IMR-90 (cell line): Measurements from ENCODE around the gene PLEKHG5. TPM values are rescaled to one million over a fixed set of nuclear protein-coding genes. Genes with fewer than 3 reads are reported as not detected.

ENCODE experiments used
- ATAC-seq: fragments of 200-7000 bp; cut with Tn5 transposase; 2 replicates; pipeline ENCODE4 v1.9.1; 2020; ENCODE audit warnings: low read depth, mild to moderate bottlenecking, moderate library complexity
- BruUV-seq: library from RNA; stranded (reverse); fragments of 400-500 nt; replicated peaks from 2 replicates; lab custom pipeline; 2021; lab: Mats Ljungman, UMichigan
- CTCF ChIA-PET: fragments of 300-600 bp; formaldehyde crosslinking; extraction: SDS; loops from one replicate; lab custom pipeline; 2021; ENCODE audit warnings: antibody characterized with exemption; lab: Yijun Ruan, JAX
- POLR2A ChIA-PET: fragments of 300-600 bp; sonication (Branson Sonifier 250); formaldehyde crosslinking; loops from one replicate; lab custom pipeline; 2022; ENCODE audit warnings: antibody characterized with exemption; ENCODE audit not compliant: unreplicated experiment; lab: Charles Lee
- DNase-seq: peaks from one replicate; pipeline ENCODE4 v3.0.0; 2013
- H2AFZ ChIP-seq: replicated peaks from 2 replicates; pipeline ENCODE3; 2013; ENCODE audit warnings: low read length, mild to moderate bottlenecking; ENCODE audit not compliant: poor library complexity
- H2AK5ac ChIP-seq: 2 replicates; pipeline ENCODE4 v1.6.1; 2013; ENCODE audit warnings: low read depth, low read length, inconsistent platforms
- H2AK9ac ChIP-seq: replicated peaks from 2 replicates; pipeline ENCODE3; 2013; ENCODE audit warnings: mild to moderate bottlenecking, low read depth, low read length, moderate library complexity; ENCODE audit not compliant: poor library complexity
- H2BK120ac ChIP-seq: 2 replicates; pipeline ENCODE4 v1.6.1; 2013; ENCODE audit warnings: low read depth, low read length, inconsistent platforms
- H2BK15ac ChIP-seq: 3 replicates; pipeline ENCODE4 v1.6.1; 2013; ENCODE audit warnings: low read depth, low read length, inconsistent platforms
- H2BK20ac ChIP-seq: 2 replicates; pipeline ENCODE4 v1.6.1; 2013; ENCODE audit warnings: low read depth, mild to moderate bottlenecking, inconsistent platforms, low read length, moderate library complexity
- H2BK5ac ChIP-seq: 2 replicates; pipeline ENCODE4 v1.6.1; 2013; ENCODE audit warnings: mild to moderate bottlenecking, low read depth, low read length, inconsistent platforms; ENCODE audit not compliant: poor library complexity, severe bottlenecking
- H3K14ac ChIP-seq: replicated peaks from 2 replicates; pipeline ENCODE4 v1.6.1; 2013; ENCODE audit warnings: low read depth, low read length, inconsistent platforms
- H3K18ac ChIP-seq: 2 replicates; pipeline ENCODE4 v1.6.1; 2013; ENCODE audit warnings: low read depth, low read length, control low read depth
- H3K23ac ChIP-seq: 2 replicates; pipeline ENCODE4 v1.6.1; 2013; ENCODE audit warnings: low read depth, low read length, inconsistent platforms
- H3K27ac ChIP-seq: 2 replicates; pipeline ENCODE4 v1.5.1; 2013; ENCODE audit warnings: mild to moderate bottlenecking, control low read depth, low read length; ENCODE audit not compliant: insufficient read depth
- H3K27me3 ChIP-seq: 2 replicates; pipeline ENCODE4 v1.6.1; 2013; ENCODE audit warnings: low read length; ENCODE audit not compliant: control insufficient read depth, insufficient read depth
- H3K36me3 ChIP-seq: 2 replicates; pipeline ENCODE4 v1.6.1; 2013; ENCODE audit warnings: low read length, mixed read lengths; ENCODE audit not compliant: control insufficient read depth, insufficient read depth
- H3K4ac ChIP-seq: 2 replicates; pipeline ENCODE4 v1.6.1; 2013; ENCODE audit warnings: low read depth, low read length, inconsistent platforms
- H3K4me1 ChIP-seq: 2 replicates; pipeline ENCODE4 v1.6.1; 2013; ENCODE audit warnings: low read length, mixed read lengths; ENCODE audit not compliant: control insufficient read depth, insufficient read depth
- H3K4me2 ChIP-seq: 2 replicates; pipeline ENCODE4 v1.6.1; 2013; ENCODE audit warnings: low read depth, mild to moderate bottlenecking, control low read depth, low read length, moderate library complexity
- H3K4me3 ChIP-seq: 2 replicates; pipeline ENCODE4 v1.5.1; 2013; ENCODE audit warnings: low read depth, mild to moderate bottlenecking, control low read depth, low read length, moderate library complexity; ENCODE audit not compliant: insufficient read depth
- H3K56ac ChIP-seq: 2 replicates; pipeline ENCODE4 v1.6.1; 2013; ENCODE audit warnings: low read length, inconsistent platforms; ENCODE audit not compliant: insufficient read depth; ENCODE audit errors: extremely low read depth
- H3K79me1 ChIP-seq, 2 experiments: 2 replicates each; pipeline ENCODE4 v1.6.1; 2013; ENCODE audit warnings: low read length in 2 of 2, inconsistent platforms in 1 of 2, low read depth in 1 of 2
- H3K9ac ChIP-seq: 2 replicates; pipeline ENCODE4 v1.6.1; 2013; ENCODE audit warnings: low read depth, low read length, control low read depth
- H3K9me1 ChIP-seq: 2 replicates; pipeline ENCODE4 v1.6.1; 2013; ENCODE audit warnings: low read length, inconsistent platforms; ENCODE audit not compliant: insufficient read depth
- H3K9me3 ChIP-seq: 2 replicates; pipeline ENCODE4 v1.6.1; 2013; ENCODE audit warnings: low read length; ENCODE audit not compliant: control insufficient read depth, insufficient read depth
- H4K20me1 ChIP-seq: 2 replicates; pipeline ENCODE4 v1.6.1; 2013; ENCODE audit warnings: low read length, inconsistent platforms; ENCODE audit not compliant: insufficient read depth
- H4K5ac ChIP-seq: 2 replicates; pipeline ENCODE4 v1.6.1; 2013; ENCODE audit warnings: mild to moderate bottlenecking, low read depth, low read length, control low read depth
- H4K8ac ChIP-seq, 2 experiments: 2 replicates each; pipeline ENCODE4 v1.6.1; 2013; ENCODE audit warnings: low read depth in 2 of 2, low read length in 2 of 2, control low read depth in 1 of 2, inconsistent platforms in 1 of 2
- H4K91ac ChIP-seq: 2 replicates; pipeline ENCODE4 v1.6.1; 2013; ENCODE audit warnings: low read depth, low read length, inconsistent platforms; ENCODE audit not compliant: insufficient read depth
- BHLHE40 ChIP-seq: fragments of 150-350 bp; IDR thresholded peaks from 2 replicates; pipeline ENCODE4 v1.6.1; 2016; ENCODE audit warnings: mild to moderate bottlenecking, low read depth, low read length
- CEBPB ChIP-seq: IDR thresholded peaks from 2 replicates; pipeline ENCODE4 v1.6.1; 2012; ENCODE audit warnings: low read depth, low read length, improper control_type of control experiment
- CHD1 ChIP-seq: IDR thresholded peaks from 2 replicates; pipeline ENCODE4 v1.6.1; 2012; ENCODE audit warnings: low read depth, low read length, improper control_type of control experiment
- FOS ChIP-seq: fragments of 150-350 bp; IDR thresholded peaks from 2 replicates; pipeline ENCODE4 v1.6.1; 2016; ENCODE audit warnings: low read depth, low read length
- MAFK ChIP-seq: IDR thresholded peaks from 2 replicates; pipeline ENCODE4 v1.6.1; 2012; ENCODE audit warnings: low read depth, low read length, improper control_type of control experiment
- MAZ ChIP-seq: IDR thresholded peaks from 2 replicates; pipeline ENCODE4 v1.6.1; 2012; ENCODE audit warnings: low read depth, mild to moderate bottlenecking, low read length, improper control_type of control experiment, moderate library complexity, borderline replicate concordance
- MXI1 ChIP-seq: IDR thresholded peaks from 2 replicates; pipeline ENCODE4 v1.6.1; 2012; ENCODE audit warnings: low read depth, mild to moderate bottlenecking, low read length, moderate library complexity, borderline replicate concordance
- NFE2L2 ChIP-seq: fragments of 150-350 bp; IDR thresholded peaks from 2 replicates; pipeline ENCODE4 v1.6.1; 2016; ENCODE audit warnings: low read depth, mild to moderate bottlenecking, low read length
- POLR2A ChIP-seq: IDR thresholded peaks from 2 replicates; pipeline ENCODE4 v1.6.1; 2012; ENCODE audit warnings: mild to moderate bottlenecking, low read depth, low read length
- RAD21 ChIP-seq: IDR thresholded peaks from 2 replicates; pipeline ENCODE4 v1.6.1; 2012; ENCODE audit warnings: low read length, improper control_type of control experiment
- RCOR1 ChIP-seq: IDR thresholded peaks from 2 replicates; pipeline ENCODE4 v1.6.1; 2012; ENCODE audit warnings: mild to moderate bottlenecking, low read length, improper control_type of control experiment; ENCODE audit not compliant: insufficient replicate concordance
- RFX5 ChIP-seq: IDR thresholded peaks from 2 replicates; pipeline ENCODE4 v1.8.0; 2012; ENCODE audit warnings: low read depth, mild to moderate bottlenecking, low read length, moderate library complexity
- SMC3 ChIP-seq: fragments of 150-350 bp; IDR thresholded peaks from 2 replicates; pipeline ENCODE4 v1.6.1; 2016; ENCODE audit warnings: low read depth, mild to moderate bottlenecking, antibody characterized with exemption, low read length, moderate library complexity
- WGBS, 2 experiments: methylation state at CpG; one replicate each; pipeline versions ENCODE4 v1.1.5 to v1.1.7; 2013; ENCODE audit warnings: missing lambda C conversion rate in 2 of 2; ENCODE audit not compliant: insufficient read length in 1 of 2; ENCODE audit errors: extremely low coverage in 2 of 2; 5-methylcytosine and 5-hydroxymethylcytosine counted together
- dilution Hi-C: fragments of 300-500 bp; cut with HindIII; formaldehyde crosslinking; loops from one replicate; pipeline ENCODE4 v1.14.3; 2018; ENCODE audit warnings: low sequenced_read_pairs; ENCODE audit not compliant: unreplicated experiment
- in situ Hi-C: fragments of 300-500 bp; cut with MboI; formaldehyde crosslinking; loops from 3 replicates; pipeline ENCODE4 v1.14.3; 2019; ENCODE audit warnings: low sequenced_read_pairs, inconsistent platforms, mixed read lengths
- intact Hi-C: fragments of 100-400 bp; cut with micrococcal nuclease; formaldehyde crosslinking; loops from 2 replicates; pipeline ENCODE4 v1.10.0; 2022
- polyA plus RNA-seq, 3 experiments: library from polyadenylated mRNA; depleted of rRNA; stranded (reverse); fragments of >200 nt; gene quantifications; 2 replicates each; pipeline ENCODE4 v1.2.3, GENCODE V29; 2012; ENCODE audit warnings: low replicate concordance in 1 of 3
- total RNA-seq: library from RNA; depleted of rRNA; stranded (reverse); fragments of >200 nt; gene quantifications from 2 replicates; pipeline ENCODE4 v1.2.3, GENCODE V29; 2012
- TF ChIP-seq, protein P1 (sequence below): fragments of 150-350 bp; IDR thresholded peaks from 2 replicates; pipeline ENCODE4 v1.6.1; 2016; ENCODE audit warnings: low read depth, mild to moderate bottlenecking, low read length, moderate library complexity, borderline replicate concordance
- TF ChIP-seq, protein P2 (sequence below): fragments of 150-350 bp; IDR thresholded peaks from 2 replicates; pipeline ENCODE4 v1.6.1; 2017; ENCODE audit warnings: mild to moderate bottlenecking, antibody characterized with exemption, low read length, low read depth
- TF ChIP-seq, protein P3 (sequence below): conservative IDR thresholded peaks from 2 replicates; pipeline ENCODE4 v1.5.1; 2012; ENCODE audit warnings: mild to moderate bottlenecking, low read depth, low read length, improper control_type of control experiment

The PLEKHG5 gene
- total and polyA plus RNA-seq, 2 of the 4 experiments (the other 2 are of a cell fraction): 4.8 to 11.6 TPM

DNA sequence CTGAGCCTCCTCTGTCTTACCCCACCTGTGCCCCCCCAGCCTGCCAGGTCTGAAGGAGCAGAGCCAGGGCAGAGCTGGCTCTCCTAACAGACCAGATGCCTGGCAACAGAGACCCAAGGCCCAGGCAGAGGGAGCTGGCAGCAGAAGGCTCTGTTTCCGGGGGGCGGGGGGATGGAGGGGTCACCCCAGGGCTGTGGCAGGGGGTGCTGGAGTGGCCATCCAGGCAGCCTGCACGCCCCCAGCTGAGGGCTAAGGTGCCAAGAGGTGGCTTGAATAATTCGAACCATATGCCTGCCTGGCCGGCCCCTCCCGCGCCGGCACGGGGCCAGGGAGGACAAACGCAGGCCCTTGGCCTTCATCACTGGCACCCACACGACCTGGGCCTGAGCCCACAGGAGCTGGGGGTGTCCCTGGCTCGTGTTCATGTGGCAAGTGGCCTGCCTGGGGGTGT lies 16.0 kb upstream of the PLEKHG5 start:
- Histone ChIP-seq H3K9ac (no peak overlapping the region), H3K27ac (no peak overlapping the region), H3K79me1 (no peaks in the 10 kb centered on the region), H3K4me1 (no peaks in the 10 kb centered on the region), H3K56ac (no peak overlapping the region), H3K23ac (no peak overlapping the region), H3K4me2 (no peak overlapping the region), H3K27me3 (peaks cover 4% of the 10 kb centered on the region; the same call in 1 of the 2 replicates), H3K36me3 (no peaks in the 10 kb centered on the region), H2BK20ac (no peak overlapping the region), H3K4me3 (no peak overlapping the region), H3K18ac (no peak overlapping the region), H2BK15ac (no peak overlapping the region), H3K9me3 (no peaks in the 10 kb centered on the region), H4K91ac (no peak overlapping the region), H2BK120ac (no peak overlapping the region), H2AFZ (no peak overlapping the region), H3K9me1 (no peaks in the 10 kb centered on the region), H2AK9ac (no peak overlapping the region), H4K20me1 (no peaks in the 10 kb centered on the region), H2BK5ac (no peak overlapping the region), H4K8ac (no peak overlapping the region), H3K4ac (no peak overlapping the region), H2AK5ac (no peak overlapping the region), H3K14ac (no peak overlapping the region), H4K5ac (no peak overlapping the region)
- no peak for ATAC-seq
- BruUV-seq: no TSS peak
- 80% methylated on average over 8 of the region's 12 CpGs; no CpG with 5 or more reads in 1 of the 2 experiments for WGBS, 2 experiments
- DNase-seq: no peak
- TF ChIP-seq CEBPB: no peak
- no peak for TF ChIP-seq FOS
- TF ChIP-seq MAFK: no peak
- TF ChIP-seq, protein P1, sequence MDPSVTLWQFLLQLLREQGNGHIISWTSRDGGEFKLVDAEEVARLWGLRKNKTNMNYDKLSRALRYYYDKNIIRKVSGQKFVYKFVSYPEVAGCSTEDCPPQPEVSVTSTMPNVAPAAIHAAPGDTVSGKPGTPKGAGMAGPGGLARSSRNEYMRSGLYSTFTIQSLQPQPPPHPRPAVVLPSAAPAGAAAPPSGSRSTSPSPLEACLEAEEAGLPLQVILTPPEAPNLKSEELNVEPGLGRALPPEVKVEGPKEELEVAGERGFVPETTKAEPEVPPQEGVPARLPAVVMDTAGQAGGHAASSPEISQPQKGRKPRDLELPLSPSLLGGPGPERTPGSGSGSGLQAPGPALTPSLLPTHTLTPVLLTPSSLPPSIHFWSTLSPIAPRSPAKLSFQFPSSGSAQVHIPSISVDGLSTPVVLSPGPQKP: no peak
- TF ChIP-seq RAD21: no peak
- TF ChIP-seq, protein P2, sequence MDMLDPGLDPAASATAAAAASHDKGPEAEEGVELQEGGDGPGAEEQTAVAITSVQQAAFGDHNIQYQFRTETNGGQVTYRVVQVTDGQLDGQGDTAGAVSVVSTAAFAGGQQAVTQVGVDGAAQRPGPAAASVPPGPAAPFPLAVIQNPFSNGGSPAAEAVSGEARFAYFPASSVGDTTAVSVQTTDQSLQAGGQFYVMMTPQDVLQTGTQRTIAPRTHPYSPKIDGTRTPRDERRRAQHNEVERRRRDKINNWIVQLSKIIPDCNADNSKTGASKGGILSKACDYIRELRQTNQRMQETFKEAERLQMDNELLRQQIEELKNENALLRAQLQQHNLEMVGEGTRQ: no peak
- no peak for TF ChIP-seq MXI1
- TF ChIP-seq BHLHE40: no peak
- TF ChIP-seq RFX5: no peak
- TF ChIP-seq RCOR1: no peak
- TF ChIP-seq POLR2A: no peak
- no peak for TF ChIP-seq MAZ
- TF ChIP-seq CHD1: no peak
- no peak for TF ChIP-seq NFE2L2
- TF ChIP-seq, protein P3, sequence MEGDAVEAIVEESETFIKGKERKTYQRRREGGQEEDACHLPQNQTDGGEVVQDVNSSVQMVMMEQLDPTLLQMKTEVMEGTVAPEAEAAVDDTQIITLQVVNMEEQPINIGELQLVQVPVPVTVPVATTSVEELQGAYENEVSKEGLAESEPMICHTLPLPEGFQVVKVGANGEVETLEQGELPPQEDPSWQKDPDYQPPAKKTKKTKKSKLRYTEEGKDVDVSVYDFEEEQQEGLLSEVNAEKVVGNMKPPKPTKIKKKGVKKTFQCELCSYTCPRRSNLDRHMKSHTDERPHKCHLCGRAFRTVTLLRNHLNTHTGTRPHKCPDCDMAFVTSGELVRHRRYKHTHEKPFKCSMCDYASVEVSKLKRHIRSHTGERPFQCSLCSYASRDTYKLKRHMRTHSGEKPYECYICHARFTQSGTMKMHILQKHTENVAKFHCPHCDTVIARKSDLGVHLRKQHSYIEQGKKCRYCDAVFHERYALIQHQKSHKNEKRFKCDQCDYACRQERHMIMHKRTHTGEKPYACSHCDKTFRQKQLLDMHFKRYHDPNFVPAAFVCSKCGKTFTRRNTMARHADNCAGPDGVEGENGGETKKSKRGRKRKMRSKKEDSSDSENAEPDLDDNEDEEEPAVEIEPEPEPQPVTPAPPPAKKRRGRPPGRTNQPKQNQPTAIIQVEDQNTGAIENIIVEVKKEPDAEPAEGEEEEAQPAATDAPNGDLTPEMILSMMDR: no peak
- no peak for TF ChIP-seq SMC3
- in situ Hi-C loops: no loop called here
- dilution Hi-C loops: no loop called here
- intact Hi-C loops: no loop called here
- ChIA-PET CTCF (interaction anchor here (0.6 kb wide), 1 partner anchor 756 kb away, joined by 3 read pairs; no protein-coding TSS in a partner anchor), POLR2A (no interaction called here)
